T follicular helper cell (primary cell): ENCODE data around the gene CKAP2L.
"Not testable (repeated sequence)": the region's sequence is repeated elsewhere in the genome, so short reads cannot be mapped to it uniquely, and the experiment has no call there.

Experiments
- DNase-seq: peaks from one replicate; pipeline ENCODE4 v3.0.0-alpha.2; 2020; ENCODE audit warnings: low read depth

The CKAP2L gene

GRCh38 chr2:112709703-112710102 lies 54.7 kb downstream of the CKAP2L start:
- no peak for DNase-seq

- DNase-seq, result no peak
Measured at GRCh38 chr2:112708968-112709367, 55.4 kb downstream of the CKAP2L start.

- not testable (repeated sequence) for DNase-seq
Measured at GRCh38 chr2:112706947-112707346, 57.5 kb downstream of the CKAP2L start.

GRCh38 chr2:112706170-112706664 lies 58.2 kb downstream of the CKAP2L start:
- no peak for DNase-seq

- no peak for DNase-seq
Measured at GRCh38 chr2:112705575-112705974, 58.8 kb downstream of the CKAP2L start.

GRCh38 chr2:112703684-112704083 lies 60.7 kb downstream of the CKAP2L start:
- DNase-seq, result no peak

GRCh38 chr2:112701052-112701451 lies 63.4 kb downstream of the CKAP2L start:
- DNase-seq, result no peak

- no peak for DNase-seq
Measured at GRCh38 chr2:112699984-112700667, 64.3 kb downstream of the CKAP2L start.

GRCh38 chr2:112698834-112699515 lies 65.4 kb downstream of the CKAP2L start:
- no peak for DNase-seq

- DNase-seq, result no peak
Measured at GRCh38 chr2:112694182-112694581, 70.2 kb downstream of the CKAP2L start.

GRCh38 chr2:112693596-112693995 lies 70.8 kb downstream of the CKAP2L start:
- no peak for DNase-seq

- no peak for DNase-seq
Measured at GRCh38 chr2:112692918-112693317, 71.5 kb downstream of the CKAP2L start.

GRCh38 chr2:112692495-112692911 lies 71.9 kb downstream of the CKAP2L start:
- peak; percentile 4 for DNase-seq

- DNase-seq, result no peak
Measured at GRCh38 chr2:112691881-112692281, 72.5 kb downstream of the CKAP2L start.

- peak; percentile 40 for DNase-seq
Measured at GRCh38 chr2:112690853-112691401, 73.5 kb downstream of the CKAP2L start.

- DNase-seq, result no peak
Measured at GRCh38 chr2:112688086-112688880, 76.1 kb downstream of the CKAP2L start.

- no peak for DNase-seq
Measured at GRCh38 chr2:112687522-112687921, 76.9 kb downstream of the CKAP2L start.
